Measurements from ENCODE around the gene C10orf53. TPM values are rescaled to one million over a fixed set of nuclear protein-coding genes. Genes with fewer than 3 reads are reported as not detected.

The C10orf53 gene, protein sequence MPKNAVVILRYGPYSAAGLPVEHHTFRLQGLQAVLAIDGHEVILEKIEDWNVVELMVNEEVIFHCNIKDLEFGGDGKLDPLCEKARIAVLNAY
- total RNA-seq (not detected), polyA plus RNA-seq (not detected)
- long read RNA-seq, donor 1, result 0 reads
- long read RNA-seq, donor 2, result 0 reads
- long read RNA-seq, donor 3, result 0 reads

DNA sequence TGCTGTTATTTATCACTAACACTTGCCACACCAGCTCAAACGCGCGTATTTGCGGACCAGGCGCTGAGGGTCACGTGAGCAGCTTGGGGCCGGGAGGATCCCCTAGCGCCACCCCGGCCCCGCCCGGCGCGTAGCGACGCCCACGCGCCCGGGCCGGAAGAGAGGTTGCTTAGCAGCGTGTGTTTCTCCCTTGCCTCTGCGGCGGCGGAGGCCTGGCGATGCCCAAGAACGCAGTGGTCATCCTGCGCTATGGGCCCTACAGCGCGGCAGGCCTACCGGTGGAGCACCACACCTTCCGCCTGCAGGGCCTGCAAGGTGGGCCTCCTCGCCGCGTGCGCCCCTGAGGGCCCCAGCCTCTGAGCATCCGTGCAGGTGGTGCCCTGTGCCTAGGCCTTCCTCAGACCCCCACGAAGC, at the start of gene C10orf53:
TSS of gene C10orf53 (plus strand) at position 172 of the 414 bp plus-strand sequence. CDS start at position 219, 47 bp downstream.
- H3K36me3 ChIP-seq, result no peaks in the 10 kb centered on the region
- intact Hi-C loops (cut with DNase I), result no loop called here
- no peak within 1 kb of the TSS for H3K27ac ChIP-seq
- TF ChIP-seq, protein P1, sequence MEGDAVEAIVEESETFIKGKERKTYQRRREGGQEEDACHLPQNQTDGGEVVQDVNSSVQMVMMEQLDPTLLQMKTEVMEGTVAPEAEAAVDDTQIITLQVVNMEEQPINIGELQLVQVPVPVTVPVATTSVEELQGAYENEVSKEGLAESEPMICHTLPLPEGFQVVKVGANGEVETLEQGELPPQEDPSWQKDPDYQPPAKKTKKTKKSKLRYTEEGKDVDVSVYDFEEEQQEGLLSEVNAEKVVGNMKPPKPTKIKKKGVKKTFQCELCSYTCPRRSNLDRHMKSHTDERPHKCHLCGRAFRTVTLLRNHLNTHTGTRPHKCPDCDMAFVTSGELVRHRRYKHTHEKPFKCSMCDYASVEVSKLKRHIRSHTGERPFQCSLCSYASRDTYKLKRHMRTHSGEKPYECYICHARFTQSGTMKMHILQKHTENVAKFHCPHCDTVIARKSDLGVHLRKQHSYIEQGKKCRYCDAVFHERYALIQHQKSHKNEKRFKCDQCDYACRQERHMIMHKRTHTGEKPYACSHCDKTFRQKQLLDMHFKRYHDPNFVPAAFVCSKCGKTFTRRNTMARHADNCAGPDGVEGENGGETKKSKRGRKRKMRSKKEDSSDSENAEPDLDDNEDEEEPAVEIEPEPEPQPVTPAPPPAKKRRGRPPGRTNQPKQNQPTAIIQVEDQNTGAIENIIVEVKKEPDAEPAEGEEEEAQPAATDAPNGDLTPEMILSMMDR (IDR thresholded peaks at IDR 0.05), result no peak
- H3K4me1 ChIP-seq, result no peaks in the 10 kb centered on the region
- peak within 1 kb of the TSS in 4 of 10 donors; percentile 5 to 24 (median 14) for H3K4me3 ChIP-seq
- 7% methylated on average over 35 to 36 of the region's 36 CpGs for WGBS, 2 donors
- peaks cover 0 to 26% (median 0%) of the 10 kb centered on the region in 11 donors for H3K9me3 ChIP-seq
- H3K27me3 ChIP-seq, result peaks cover 0 to 49% (median 29%) of the 10 kb centered on the region in 7 donors
- ATAC-seq (peak; percentile 25 to 92 (median 76)), DNase-seq (peak; percentile 28 to 29)

DNA sequence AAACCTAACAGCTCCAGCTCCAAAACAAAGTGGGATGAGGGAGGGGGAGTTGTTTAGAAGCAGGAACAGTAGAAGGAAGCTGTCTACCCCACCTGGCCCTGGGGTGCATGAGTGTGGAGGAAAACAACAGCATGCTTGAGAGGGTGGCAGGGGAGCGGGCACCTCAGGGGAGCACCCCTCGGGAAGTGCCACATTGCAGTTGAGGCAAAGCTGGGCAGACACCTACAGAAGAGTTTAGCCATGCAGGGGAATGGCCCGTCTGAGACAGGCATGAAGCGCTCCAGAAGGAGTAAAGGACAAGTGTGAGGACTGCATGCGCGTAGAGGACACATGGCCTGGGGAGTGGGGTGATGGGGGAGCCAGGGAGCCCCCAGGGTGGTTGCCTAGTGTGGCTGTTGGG, 47.5 kb upstream of the C10orf53 start:
- Histone ChIP-seq H3K9me3 (no peaks in the 10 kb centered on the region), H3K27me3 (peaks cover 0 to 25% (median 3%) of the 10 kb centered on the region in 7 donors), H3K4me1 (no peaks in the 10 kb centered on the region), H3K27ac (no peak overlapping the region), H3K4me3 (no peak overlapping the region), H3K36me3 (no peaks in the 10 kb centered on the region)
- intact Hi-C loops (cut with DNase I), result no loop called here
- TF ChIP-seq, protein P1 (IDR thresholded peaks at IDR 0.05), result no peak
- no peak for ATAC-seq
- WGBS, 2 donors, result 90 to 91% methylated on average over 6 of the region's 6 CpGs
- DNase-seq, result no peak

DNA sequence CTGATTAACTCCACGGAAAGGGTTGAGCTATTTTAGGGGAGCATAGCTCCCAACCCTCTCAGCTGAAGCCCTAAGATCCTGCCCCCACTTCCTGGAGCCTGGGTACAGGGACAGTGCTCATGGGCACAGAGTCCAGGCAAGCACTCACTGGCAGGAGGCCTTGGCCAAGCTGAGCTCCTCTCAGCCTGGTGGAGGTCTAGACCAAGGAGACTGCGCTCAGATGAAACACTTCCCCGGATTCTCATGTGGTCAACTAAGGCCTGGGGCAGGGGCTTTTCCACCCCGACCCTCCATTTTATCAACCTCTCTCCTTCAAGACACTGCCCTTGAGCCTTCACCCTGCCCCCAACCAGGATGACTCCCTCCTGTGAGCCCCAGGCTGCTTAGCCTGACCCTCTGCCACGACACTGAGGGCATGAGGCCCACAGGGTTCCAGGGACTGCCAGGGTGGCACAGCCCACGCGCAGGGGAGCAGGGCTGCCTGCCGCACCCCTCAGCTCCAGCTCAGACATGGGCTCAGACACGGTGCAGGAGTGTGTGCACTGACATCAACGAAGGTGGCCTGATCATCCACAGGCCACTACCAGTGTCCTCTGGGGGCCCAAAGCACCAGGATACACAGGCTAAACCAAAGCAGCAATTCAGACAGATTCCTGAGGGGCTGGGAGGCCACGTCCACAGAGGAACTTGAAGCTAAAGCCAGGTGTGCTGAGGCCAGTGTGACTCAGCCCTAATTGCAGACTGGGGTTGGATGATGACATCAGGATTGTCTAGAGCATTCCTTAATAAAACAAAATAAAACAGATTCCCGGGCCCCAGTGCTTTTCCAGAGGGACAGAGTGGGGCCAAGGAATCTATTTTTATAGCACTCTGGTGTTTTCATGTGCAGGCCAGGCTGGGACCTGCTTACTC, 46.8 kb upstream of the C10orf53 start:
- peak in 2 of 8 donors; percentile 12 to 34 for ATAC-seq
- TF ChIP-seq, protein P1 (IDR thresholded peaks at IDR 0.05), result no peak
- intact Hi-C loops (cut with DNase I), result no loop called here

DNA sequence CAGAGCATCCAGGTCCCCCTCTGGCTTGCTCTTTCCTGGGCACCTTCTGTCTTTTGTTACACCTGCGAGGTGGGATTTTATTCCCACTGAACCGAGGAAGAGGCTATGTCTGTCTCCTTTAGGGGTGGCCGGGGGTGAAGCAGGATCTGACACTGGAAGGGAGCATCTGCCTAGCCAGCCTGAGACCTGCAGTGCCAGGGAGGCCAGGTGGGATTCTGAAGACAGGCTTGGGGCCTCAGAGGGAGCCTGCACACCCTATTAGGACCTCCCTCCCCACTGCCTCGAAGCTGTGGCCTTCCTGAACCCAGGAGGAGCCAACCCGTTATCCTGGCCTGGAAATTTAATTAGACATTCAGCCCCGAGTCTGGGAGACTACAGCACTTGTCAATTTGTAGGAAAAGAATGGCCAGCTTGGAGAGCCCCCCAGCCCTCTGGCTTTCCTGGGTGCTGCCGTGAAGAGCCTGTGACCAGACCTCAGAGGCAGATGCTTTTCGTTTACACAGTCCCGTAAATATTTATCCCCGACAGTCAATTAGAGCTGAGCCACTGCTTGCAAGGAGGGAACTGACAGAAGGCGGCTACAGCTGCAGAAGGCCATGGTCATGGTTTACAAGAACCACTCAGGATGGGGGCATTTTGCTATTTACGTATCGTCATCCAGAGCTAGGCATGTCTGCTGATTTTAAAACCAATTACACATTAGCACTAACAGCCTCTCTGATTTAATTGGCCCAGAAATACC, 46.0 kb upstream of the C10orf53 start:
- TF ChIP-seq, protein P1 (IDR thresholded peaks at IDR 0.05), result no peak
- intact Hi-C loops (cut with DNase I), result no loop called here
- Histone ChIP-seq H3K27me3 (peaks cover 0 to 23% (median 3%) of the 10 kb centered on the region in 7 donors), H3K9me3 (no peaks in the 10 kb centered on the region), H3K4me1 (no peaks in the 10 kb centered on the region), H3K27ac (no peak overlapping the region), H3K4me3 (no peak overlapping the region), H3K36me3 (no peaks in the 10 kb centered on the region)
- 48 to 53% methylated on average over 13 of the region's 13 CpGs for WGBS, 2 donors
- DNase-seq (no peak), ATAC-seq (no peak)

More for the DNA sequence above, 46.8 kb upstream of the C10orf53 start:
- no peak for DNase-seq
- H3K36me3 ChIP-seq, result no peaks in the 10 kb centered on the region
- 53 to 54% methylated on average over 12 of the region's 12 CpGs for WGBS, 2 donors
- H3K4me1 ChIP-seq, result no peaks in the 10 kb centered on the region
- peaks cover 0 to 25% (median 3%) of the 10 kb centered on the region in 7 donors for H3K27me3 ChIP-seq
- no peak overlapping the region for H3K27ac ChIP-seq
- no peak overlapping the region for H3K4me3 ChIP-seq
- H3K9me3 ChIP-seq, result no peaks in the 10 kb centered on the region
